Mesendoderm (in vitro differentiated cells): ENCODE results near the gene ADAMTSL1.

Source experiments
- DNase-seq: peaks from one replicate; pipeline ENCODE4 v3.0.0; 2013
- H2AK5ac ChIP-seq: 2 replicates; pipeline ENCODE4 v1.6.1; 2013; ENCODE audit warnings: low read length, inconsistent platforms
- H2BK120ac ChIP-seq: 2 replicates; pipeline ENCODE4 v1.6.1; 2013; ENCODE audit warnings: low read depth, mild to moderate bottlenecking, low read length, moderate library complexity, mixed read lengths
- H2BK15ac ChIP-seq: replicated peaks from 2 replicates; pipeline ENCODE4 v1.6.1; 2013; ENCODE audit warnings: low read depth, mild to moderate bottlenecking, moderate library complexity
- H2BK5ac ChIP-seq: 2 replicates; pipeline ENCODE4 v1.6.1; 2013; ENCODE audit warnings: low read length, inconsistent platforms
- H3K18ac ChIP-seq: 2 replicates; pipeline ENCODE4 v1.6.1; 2013; ENCODE audit warnings: mild to moderate bottlenecking, low read length, mixed read lengths
- H3K23ac ChIP-seq: one replicate; pipeline ENCODE4 v1.6.1; 2013; ENCODE audit warnings: low read length
- H3K27ac ChIP-seq: 2 replicates; pipeline ENCODE4 v1.5.1; 2013; ENCODE audit warnings: low read depth, mild to moderate bottlenecking, inconsistent platforms, low read length, moderate library complexity
- H3K27me3 ChIP-seq: 2 replicates; pipeline ENCODE4 v1.6.1; 2013; ENCODE audit warnings: low read length, control low read depth, mild to moderate bottlenecking, inconsistent platforms; ENCODE audit not compliant: insufficient read depth, poor library complexity
- H3K36me3 ChIP-seq: 2 replicates; pipeline ENCODE4 v1.6.1; 2013; ENCODE audit warnings: low read length, inconsistent platforms; ENCODE audit not compliant: control insufficient read depth, insufficient read depth
- H3K4ac ChIP-seq: one replicate; pipeline ENCODE4 v1.6.1; 2013; ENCODE audit warnings: low read depth, mild to moderate bottlenecking, low read length, moderate library complexity
- H3K4me1 ChIP-seq: 2 replicates; pipeline ENCODE4 v1.6.1; 2013; ENCODE audit warnings: low read depth, low read length, inconsistent platforms; ENCODE audit not compliant: control insufficient read depth
- H3K4me2 ChIP-seq: 2 replicates; pipeline ENCODE4 v1.6.1; 2013; ENCODE audit warnings: low read length
- H3K4me3 ChIP-seq: 2 replicates; pipeline ENCODE4 v1.5.1; 2013; ENCODE audit warnings: mild to moderate bottlenecking, low read length
- H3K56ac ChIP-seq: one replicate; pipeline ENCODE4 v1.6.1; 2013; ENCODE audit warnings: low read length
- H3K79me1 ChIP-seq: 2 replicates; pipeline ENCODE4 v1.6.1; 2013; ENCODE audit warnings: low read length, inconsistent platforms
- H3K79me2 ChIP-seq: 2 replicates; pipeline ENCODE4 v1.6.1; 2013; ENCODE audit warnings: mild to moderate bottlenecking, low read length; ENCODE audit not compliant: control insufficient read depth, insufficient read depth
- H3K9ac ChIP-seq: 2 replicates; pipeline ENCODE4 v1.6.1; 2013; ENCODE audit warnings: low read length, inconsistent platforms
- H4K5ac ChIP-seq: one replicate; pipeline ENCODE4 v1.6.1; 2013; ENCODE audit warnings: low read length
- H4K8ac ChIP-seq: one replicate; pipeline ENCODE4 v1.6.1; 2013; ENCODE audit warnings: low read depth, mild to moderate bottlenecking, control low read depth, low read length, moderate library complexity
- WGBS: extraction: QIAGEN DNeasy Blood & Tissue Kit; methylation state at CpG from one replicate; pipeline ENCODE4 v1.1.7; 2013; ENCODE audit warnings: low lambda C conversion rate, missing lambda C conversion rate; ENCODE audit not compliant: insufficient coverage; ENCODE audit errors: extremely low coverage; 5-methylcytosine and 5-hydroxymethylcytosine counted together

ADAMTSL1 gene

DNA sequence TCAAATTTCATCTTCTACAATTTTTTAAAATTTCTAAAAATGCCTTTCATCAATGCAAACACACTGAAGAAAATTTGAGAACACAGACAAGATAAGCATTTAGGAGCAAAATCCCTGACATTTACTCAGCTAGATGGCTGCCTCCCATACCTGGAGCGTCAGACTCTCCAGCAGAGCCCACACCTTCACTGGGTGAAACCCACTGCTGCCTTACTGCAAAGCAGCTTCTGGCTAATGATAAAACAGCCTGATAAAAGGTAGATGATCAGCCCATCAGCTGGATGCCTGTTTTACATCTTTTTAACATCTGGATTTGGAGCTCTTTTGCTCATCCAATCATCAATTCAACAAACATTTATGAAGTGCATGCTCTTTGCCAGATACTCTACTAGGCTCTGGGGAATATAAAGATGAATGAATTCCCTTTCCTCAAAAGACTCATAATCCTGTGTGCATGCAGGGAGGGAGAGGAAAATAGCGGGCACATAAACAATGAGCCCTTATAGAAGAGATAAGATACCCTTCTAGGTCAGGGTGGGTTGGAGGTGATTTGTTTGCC lies 287.9 kb downstream of the ADAMTSL1 start:
- no peak overlapping the region for H3K4me3 ChIP-seq
- H3K4ac ChIP-seq, result no peak overlapping the region
- H2BK15ac ChIP-seq, result no peak overlapping the region
- H3K23ac ChIP-seq, result no peak overlapping the region
- no peak overlapping the region for H3K56ac ChIP-seq
- no peak overlapping the region for H4K5ac ChIP-seq
- H3K18ac ChIP-seq, result no peak overlapping the region
- no peak overlapping the region for H2BK120ac ChIP-seq
- H3K79me1 ChIP-seq, result no peaks in the 10 kb centered on the region
- no peak overlapping the region for H3K27ac ChIP-seq
- no peaks in the 10 kb centered on the region for H3K27me3 ChIP-seq
- H3K9ac ChIP-seq, result no peak overlapping the region
- peak overlapping the region; percentile 20 for H2BK5ac ChIP-seq
- H3K4me2 ChIP-seq, result no peak overlapping the region
- H2AK5ac ChIP-seq, result no peak overlapping the region
- no peak overlapping the region for H4K8ac ChIP-seq
- H3K79me2 ChIP-seq, result no peaks in the 10 kb centered on the region
- no peaks in the 10 kb centered on the region for H3K36me3 ChIP-seq
- H3K4me1 ChIP-seq, result peaks cover 3% of the 10 kb centered on the region
- WGBS, result no CpG with 5 or more reads among the region's 2 CpGs
- DNase-seq, result peak; percentile 81

DNA sequence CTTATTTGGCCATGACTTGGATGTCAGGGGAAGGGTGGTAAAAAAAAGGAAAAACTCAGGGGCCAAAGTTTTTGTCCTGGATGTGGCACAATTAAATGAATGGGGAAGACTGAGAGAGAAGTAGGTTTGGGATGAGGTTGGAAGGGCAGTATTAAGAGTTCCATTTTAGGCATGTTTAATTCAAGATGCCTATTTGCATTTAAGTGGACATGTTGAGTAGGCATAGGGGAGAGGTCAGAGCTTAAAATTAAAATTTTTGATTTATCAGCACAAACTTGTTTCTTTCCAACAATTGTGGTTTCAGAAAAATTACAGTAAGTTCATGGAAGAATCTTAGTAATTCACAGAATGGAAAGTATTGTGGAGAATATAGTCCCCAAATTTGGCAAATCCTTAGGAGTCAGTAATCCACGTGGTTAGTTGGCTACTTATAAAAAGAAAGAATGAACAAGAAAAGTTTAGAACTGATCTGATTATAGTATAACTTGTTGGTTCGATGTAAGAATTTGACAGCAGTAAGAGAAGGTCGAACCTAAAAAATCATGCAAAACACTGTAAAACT lies 293.1 kb downstream of the ADAMTSL1 start:
- Histone ChIP-seq H3K56ac (no peak overlapping the region), H3K27ac (no peak overlapping the region), H4K5ac (no peak overlapping the region), H2BK15ac (no peak overlapping the region), H3K36me3 (no peaks in the 10 kb centered on the region), H3K23ac (no peak overlapping the region), H3K18ac (no peak overlapping the region), H3K79me2 (no peaks in the 10 kb centered on the region), H2BK5ac (no peak overlapping the region), H3K27me3 (no peaks in the 10 kb centered on the region), H3K4me1 (no peaks in the 10 kb centered on the region), H3K4me2 (no peak overlapping the region), H3K79me1 (no peaks in the 10 kb centered on the region), H3K9ac (no peak overlapping the region), H3K4me3 (no peak overlapping the region), H2BK120ac (no peak overlapping the region), H2AK5ac (no peak overlapping the region), H4K8ac (no peak overlapping the region), H3K4ac (no peak overlapping the region)
- DNase-seq, result no peak
- WGBS, result no CpG with 5 or more reads among the region's 3 CpGs

DNA sequence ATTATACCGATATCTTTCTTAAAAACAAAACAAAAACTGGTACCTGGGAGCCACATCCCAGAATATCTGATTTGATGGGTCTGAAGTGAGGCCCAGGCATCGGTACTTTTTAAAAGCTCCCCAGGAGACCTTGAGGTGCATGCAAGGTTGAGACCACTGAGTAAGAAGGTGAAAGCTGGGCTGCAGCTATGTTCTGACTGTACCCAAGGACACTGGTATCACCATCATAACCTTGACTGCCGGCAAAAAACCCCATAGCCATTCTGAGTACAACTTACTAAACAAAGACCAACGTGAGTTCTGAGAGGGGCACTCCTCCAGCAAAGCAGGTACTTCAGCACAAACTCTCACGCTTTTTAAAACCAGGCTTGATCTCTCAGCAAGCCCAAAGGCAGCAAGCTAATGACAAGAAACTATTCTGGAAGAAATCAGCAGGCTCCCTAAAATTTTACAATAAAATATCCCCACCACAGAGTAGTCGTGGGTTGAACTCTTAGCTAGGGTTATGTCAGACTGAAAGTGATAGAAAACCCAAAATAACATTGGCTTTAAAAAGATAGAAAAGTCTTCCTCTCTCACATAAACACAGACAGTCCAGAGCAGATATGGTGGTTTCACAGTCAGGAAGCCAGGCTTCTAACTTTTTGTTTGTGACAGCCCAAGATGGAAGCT lies 295.1 kb downstream of the ADAMTSL1 start:
- no peak overlapping the region for H3K56ac ChIP-seq
- WGBS, result no CpG with 5 or more reads among the region's 6 CpGs
- H4K5ac ChIP-seq, result no peak overlapping the region
- H3K4me3 ChIP-seq, result no peak overlapping the region
- H3K4me2 ChIP-seq, result no peak overlapping the region
- H3K18ac ChIP-seq, result no peak overlapping the region
- H3K23ac ChIP-seq, result no peak overlapping the region
- no peak overlapping the region for H2BK5ac ChIP-seq
- no peak overlapping the region for H3K27ac ChIP-seq
- H3K4me1 ChIP-seq, result no peaks in the 10 kb centered on the region
- no peak overlapping the region for H4K8ac ChIP-seq
- no peaks in the 10 kb centered on the region for H3K79me2 ChIP-seq
- H3K36me3 ChIP-seq, result no peaks in the 10 kb centered on the region
- H2BK15ac ChIP-seq, result no peak overlapping the region
- H2BK120ac ChIP-seq, result no peak overlapping the region
- no peaks in the 10 kb centered on the region for H3K79me1 ChIP-seq
- no peak overlapping the region for H3K9ac ChIP-seq
- H3K27me3 ChIP-seq, result no peaks in the 10 kb centered on the region
- no peak overlapping the region for H3K4ac ChIP-seq
- no peak overlapping the region for H2AK5ac ChIP-seq
- DNase-seq, result no peak

DNA sequence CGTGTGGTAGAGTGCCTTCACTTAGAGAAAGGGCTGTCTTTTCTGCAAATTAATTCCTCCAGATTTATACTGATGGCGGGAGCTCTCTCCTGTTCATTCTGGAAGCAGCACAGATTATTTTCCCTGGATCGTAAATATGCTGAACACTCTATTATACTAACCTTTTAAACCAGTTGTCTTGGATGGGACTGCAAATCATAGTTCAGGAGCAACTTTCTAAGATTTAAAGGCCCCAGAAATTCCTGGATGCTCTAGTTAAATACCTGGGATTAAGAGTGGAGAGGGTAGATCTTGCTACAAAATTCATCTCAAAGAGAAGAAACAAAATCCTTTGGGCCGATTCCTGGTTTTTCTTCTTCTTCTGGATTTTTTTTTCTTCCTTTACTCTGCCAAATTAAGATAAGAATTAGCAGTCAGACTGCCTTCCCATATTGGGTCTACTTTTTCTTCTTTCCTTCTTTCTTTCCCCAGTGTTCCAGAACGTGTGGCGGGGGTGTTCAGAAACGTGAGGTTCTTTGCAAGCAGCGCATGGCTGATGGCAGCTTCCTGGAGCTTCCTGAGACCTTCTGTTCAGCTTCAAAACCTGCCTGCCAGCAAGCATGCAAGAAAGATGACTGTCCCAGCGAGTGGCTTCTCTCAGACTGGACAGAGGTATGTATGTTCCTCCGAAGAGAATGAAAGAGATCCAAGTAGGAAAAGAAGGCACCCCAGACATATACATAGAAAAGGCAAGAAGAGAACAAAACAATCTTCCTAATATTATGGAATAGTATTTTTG lies 296.4 kb downstream of the ADAMTSL1 start:
- H3K36me3 ChIP-seq, result no peaks in the 10 kb centered on the region

DNA sequence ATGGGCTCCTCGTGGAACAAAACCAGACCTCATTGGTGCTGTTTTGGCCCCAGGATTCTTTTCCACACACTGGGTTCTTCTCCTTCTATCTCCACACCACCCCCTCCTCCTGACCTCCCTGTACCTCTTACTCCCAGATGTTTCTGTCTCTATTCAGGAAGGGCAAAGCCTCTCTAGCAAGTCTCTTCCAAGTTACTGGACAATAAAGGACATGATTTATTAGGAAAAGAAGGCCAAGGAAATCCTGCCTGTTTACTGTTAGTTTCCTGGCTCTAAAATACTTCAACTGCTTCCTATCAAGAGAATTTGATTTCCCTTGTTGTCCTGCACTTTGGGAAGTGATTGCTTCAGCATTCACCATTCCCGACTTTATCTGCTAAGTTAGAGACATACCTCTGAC lies 297.1 kb downstream of the ADAMTSL1 start:
- Histone ChIP-seq H2BK15ac (no peak overlapping the region), H2AK5ac (no peak overlapping the region), H3K4ac (no peak overlapping the region), H4K8ac (no peak overlapping the region), H3K4me3 (no peak overlapping the region), H3K27ac (no peak overlapping the region), H3K79me1 (no peaks in the 10 kb centered on the region), H3K27me3 (no peaks in the 10 kb centered on the region), H2BK120ac (no peak overlapping the region), H3K4me1 (no peaks in the 10 kb centered on the region), H3K23ac (no peak overlapping the region), H3K9ac (no peak overlapping the region), H4K5ac (no peak overlapping the region), H3K18ac (no peak overlapping the region), H2BK5ac (no peak overlapping the region), H3K79me2 (no peaks in the 10 kb centered on the region), H3K36me3 (no peaks in the 10 kb centered on the region), H3K4me2 (no peak overlapping the region), H3K56ac (no peak overlapping the region)
- WGBS, result no CpG with 5 or more reads among the region's 2 CpGs
- DNase-seq, result no peak

More for the DNA sequence above, 296.4 kb downstream of the ADAMTSL1 start:
- Histone ChIP-seq H3K23ac (no peak overlapping the region), H2BK15ac (no peak overlapping the region), H2BK5ac (no peak overlapping the region), H3K27me3 (no peaks in the 10 kb centered on the region), H4K8ac (no peak overlapping the region), H3K56ac (no peak overlapping the region), H2BK120ac (no peak overlapping the region), H3K79me2 (no peaks in the 10 kb centered on the region), H3K4me3 (no peak overlapping the region), H3K79me1 (no peaks in the 10 kb centered on the region), H3K4me1 (no peaks in the 10 kb centered on the region), H3K4me2 (no peak overlapping the region), H3K18ac (no peak overlapping the region), H2AK5ac (no peak overlapping the region), H3K9ac (no peak overlapping the region), H4K5ac (no peak overlapping the region), H3K27ac (no peak overlapping the region), H3K4ac (no peak overlapping the region)
- DNase-seq, result no peak
- WGBS, result no CpG with 5 or more reads among the region's 10 CpGs
